ENCODE data around the gene MAPK9.

- TF ChIP-seq, protein P1, sequence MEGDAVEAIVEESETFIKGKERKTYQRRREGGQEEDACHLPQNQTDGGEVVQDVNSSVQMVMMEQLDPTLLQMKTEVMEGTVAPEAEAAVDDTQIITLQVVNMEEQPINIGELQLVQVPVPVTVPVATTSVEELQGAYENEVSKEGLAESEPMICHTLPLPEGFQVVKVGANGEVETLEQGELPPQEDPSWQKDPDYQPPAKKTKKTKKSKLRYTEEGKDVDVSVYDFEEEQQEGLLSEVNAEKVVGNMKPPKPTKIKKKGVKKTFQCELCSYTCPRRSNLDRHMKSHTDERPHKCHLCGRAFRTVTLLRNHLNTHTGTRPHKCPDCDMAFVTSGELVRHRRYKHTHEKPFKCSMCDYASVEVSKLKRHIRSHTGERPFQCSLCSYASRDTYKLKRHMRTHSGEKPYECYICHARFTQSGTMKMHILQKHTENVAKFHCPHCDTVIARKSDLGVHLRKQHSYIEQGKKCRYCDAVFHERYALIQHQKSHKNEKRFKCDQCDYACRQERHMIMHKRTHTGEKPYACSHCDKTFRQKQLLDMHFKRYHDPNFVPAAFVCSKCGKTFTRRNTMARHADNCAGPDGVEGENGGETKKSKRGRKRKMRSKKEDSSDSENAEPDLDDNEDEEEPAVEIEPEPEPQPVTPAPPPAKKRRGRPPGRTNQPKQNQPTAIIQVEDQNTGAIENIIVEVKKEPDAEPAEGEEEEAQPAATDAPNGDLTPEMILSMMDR (IDR thresholded peaks at IDR 0.05), result no peak
- no peak for TF ChIP-seq POLR2A (IDR thresholded peaks at IDR 0.05)
These were observed 98.0 kb downstream of the MAPK9 start for GRCh38 chr5:180193749-180194375.
